Activated effector memory CD4-positive, alpha-beta T cell treated with Interleukin-2 at 50 U/mL for 16 hours (primary cell): ENCODE results near the gene MAP4K2.

Source experiments
- DNase-seq: peaks from one replicate; pipeline ENCODE4 v3.0.0-alpha.2; 2020

MAP4K2 gene

DNA sequence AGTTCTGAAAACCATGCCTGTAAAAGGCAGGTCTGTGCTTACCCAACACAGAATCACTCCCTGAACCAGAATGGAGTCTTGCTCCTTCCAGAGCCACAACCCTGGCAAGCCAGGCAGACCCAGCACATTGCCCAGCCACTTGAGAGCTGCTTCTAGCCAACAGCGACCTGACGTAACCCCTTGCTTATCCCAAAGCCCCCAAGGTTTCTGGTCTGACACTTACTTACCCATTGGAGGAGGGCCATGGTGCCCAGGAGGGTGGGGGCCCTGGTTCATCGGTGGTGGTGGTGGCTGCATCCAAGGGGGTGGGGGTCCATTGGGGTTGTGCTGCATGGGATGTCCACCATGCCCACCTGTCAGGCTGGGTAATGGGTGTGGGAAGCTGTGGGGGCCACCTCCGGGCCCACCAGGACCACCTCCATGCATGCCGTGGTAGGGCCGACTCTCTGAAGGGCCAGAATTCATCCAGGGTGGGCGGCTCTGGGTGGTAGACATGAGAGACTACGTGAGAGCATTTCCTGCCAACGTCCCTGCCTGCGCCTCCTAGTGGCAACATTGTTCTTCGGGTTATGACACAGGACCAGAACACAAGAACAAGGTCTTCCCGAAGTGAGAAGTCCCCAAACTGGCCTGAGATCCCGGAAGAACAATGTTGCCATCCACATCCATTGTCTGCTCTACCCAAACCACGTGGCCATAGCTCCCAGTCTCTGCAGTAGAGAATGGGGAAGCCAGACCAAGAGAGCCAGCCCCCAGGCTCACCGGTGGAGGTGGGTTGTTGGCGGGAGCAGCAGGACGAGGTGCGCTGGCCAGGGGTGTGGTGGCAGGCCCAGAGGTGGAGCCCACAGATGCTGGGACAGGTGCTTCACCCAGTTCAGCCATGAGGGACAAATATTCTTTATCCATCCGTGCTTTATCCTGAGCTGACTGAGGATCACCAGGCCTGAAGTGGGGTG, 35.4 kb downstream of the MAP4K2 start:
- peak; percentile 60 for DNase-seq

GRCh38 chr11:64766881-64767280, 36.1 kb downstream of the MAP4K2 start:
- no peak for DNase-seq

- no peak for DNase-seq
Measured at GRCh38 chr11:64765851-64766665, 37.0 kb downstream of the MAP4K2 start.

DNA sequence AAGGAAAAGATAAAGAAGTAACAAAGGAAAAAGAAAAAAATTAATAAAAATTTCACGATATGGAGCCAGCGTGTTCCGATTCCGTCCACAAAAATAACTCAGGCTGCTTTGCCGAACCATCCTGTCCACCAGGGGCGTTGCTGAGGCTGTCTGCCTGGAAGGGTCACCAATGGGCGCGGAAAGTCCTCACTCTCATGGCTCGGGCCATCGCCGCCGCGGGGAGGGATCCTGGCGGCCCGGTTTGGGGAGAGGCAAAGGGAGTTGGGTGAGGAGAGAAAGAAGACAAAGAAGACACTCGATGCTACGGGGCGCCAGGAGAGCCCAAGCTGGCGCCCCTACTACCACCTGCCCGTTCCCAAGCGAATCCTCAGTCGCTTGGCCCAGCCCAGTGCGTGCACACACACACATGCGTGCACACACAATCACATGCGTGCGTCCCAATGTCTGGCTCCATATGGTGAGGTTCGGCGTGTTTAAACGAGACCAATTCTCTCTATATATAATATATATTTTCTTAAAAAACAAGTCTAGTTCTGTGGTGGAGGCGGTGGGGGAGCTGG, 37.6 kb downstream of the MAP4K2 start:
- DNase-seq, result no peak

DNA sequence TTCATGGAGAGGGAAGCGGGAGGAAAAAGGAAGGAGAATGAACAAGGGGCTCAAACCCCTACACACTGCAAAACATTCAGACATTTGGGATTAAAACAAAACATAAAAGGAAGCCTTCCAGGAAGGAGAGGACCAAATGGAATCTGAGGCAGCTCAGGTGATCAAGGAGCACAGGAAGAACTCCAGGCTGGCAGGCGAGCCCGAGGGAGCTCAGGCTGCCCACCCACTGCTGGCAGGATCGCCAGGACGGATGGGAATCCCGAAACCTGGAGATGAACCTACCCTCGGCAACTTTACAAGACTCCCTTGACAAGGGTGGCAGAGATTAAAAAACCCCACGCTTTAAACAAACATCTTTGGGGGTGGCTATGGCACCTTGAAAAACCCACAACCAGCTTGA, 38.3 kb downstream of the MAP4K2 start:
- DNase-seq, result no peak

GRCh38 chr11:64764040-64764611, 38.9 kb downstream of the MAP4K2 start:
- peak; percentile 51 for DNase-seq

- DNase-seq, result no peak
Measured at GRCh38 chr11:64763526-64764039, 39.4 kb downstream of the MAP4K2 start.

- no peak for DNase-seq
Measured at GRCh38 chr11:64762674-64763525, 40.1 kb downstream of the MAP4K2 start.

- DNase-seq, result no peak
Measured at GRCh38 chr11:64762277-64762673, 40.7 kb downstream of the MAP4K2 start.

DNA sequence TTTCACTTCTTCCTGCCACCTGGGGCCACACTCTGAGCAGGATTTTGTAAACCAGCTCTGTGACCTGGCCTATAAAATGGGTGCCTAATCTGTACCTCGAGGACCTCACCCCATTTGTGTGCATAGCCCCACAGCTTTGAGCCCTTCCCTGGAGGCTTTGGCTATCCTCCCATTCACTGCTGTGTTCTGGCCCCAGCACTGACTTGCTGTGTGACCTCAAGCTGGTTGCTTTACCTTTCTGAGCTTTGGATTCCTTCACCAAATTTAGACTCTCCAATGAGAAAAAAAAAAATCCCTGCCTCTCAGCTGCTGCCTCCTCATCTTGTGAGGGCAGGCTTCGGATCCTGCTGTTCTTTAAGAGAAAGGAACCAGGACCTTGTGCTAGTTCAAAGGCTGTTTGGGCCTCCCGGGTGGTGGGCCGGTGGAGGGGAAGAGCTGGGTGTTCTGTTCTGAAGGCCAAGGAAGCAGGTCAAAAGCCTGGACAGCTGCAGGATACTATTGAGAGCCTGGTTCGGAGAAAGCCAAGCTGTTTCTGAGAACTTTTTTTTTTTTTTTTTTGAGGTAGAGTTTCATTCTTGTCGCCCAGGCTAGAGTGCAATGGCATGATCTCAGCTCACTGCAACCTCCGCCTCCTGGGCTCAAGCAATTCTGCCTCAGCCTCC, 42.1 kb downstream of the MAP4K2 start:
- no peak for DNase-seq

- DNase-seq, result no peak
Measured at GRCh38 chr11:64759722-64760719, 43.0 kb downstream of the MAP4K2 start, which contains the start of gene PYGM. Gene PYGM (minus strand): TSS chr11:64759974. CDS start chr11:64759898, 76 bp downstream.

DNA sequence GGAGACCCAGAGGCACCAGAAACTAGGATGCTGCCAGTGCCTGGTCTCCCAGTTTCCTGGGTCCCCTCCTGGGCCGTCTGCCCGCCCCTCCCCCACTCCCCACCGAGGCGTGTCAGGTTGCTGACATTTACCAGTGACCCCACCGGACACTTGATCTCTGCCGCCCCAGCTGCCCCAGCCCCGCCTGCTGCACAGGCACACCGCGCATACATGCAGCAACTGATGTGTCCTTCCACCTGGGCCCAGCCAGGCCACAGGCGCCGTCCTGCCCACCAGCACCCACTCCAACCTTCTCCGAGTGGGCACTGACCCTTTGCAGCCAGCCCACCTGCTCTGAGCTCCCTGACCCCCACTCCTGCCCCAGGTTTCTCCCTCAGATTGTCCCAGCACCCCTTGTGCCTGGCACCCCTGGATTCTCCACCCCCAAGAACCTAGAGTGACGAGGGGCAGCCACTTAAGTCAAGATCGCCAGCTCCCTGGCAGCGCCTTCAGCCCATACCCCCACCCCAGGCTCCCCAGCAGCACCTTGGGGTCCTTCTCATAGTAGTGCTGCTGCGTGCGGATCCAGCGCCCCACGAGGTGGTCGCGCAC, 43.8 kb downstream of the MAP4K2 start:
- no peak for DNase-seq

DNA sequence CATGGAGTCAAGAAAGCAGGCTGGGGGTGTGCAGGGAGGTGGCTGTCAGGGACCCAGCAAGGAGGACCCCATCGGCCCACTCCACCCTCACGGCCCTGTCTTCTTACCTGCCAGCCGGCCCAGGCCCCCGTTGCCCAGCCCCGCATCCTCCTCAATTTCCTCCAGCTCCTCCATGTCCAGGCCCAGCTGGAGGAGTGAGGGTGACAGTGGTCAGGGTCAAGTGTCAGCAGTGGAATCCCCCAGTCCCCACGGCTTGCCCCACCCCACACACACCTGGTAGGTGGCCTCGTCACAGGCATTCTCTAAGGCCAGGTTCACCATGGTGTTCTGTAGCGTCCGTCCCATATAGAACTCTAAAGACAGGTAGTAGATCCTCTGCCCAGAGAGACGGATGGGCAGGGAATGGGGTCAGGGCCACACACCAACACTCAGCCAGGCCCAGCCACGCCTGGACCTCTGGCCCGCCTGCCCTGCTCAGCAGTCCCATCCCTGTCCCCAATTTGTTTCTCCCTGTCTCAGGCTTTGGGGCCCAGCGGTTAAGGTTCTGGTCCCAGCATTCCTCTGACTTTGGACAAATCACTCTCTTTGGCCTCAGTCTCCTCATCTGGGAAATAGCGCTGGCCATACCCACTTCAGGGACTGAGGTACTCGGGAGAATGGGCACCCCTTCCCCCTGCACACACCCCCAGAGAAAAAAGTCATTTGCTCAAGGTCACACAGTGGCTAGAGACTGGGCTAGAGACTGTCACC, 44.5 kb downstream of the MAP4K2 start:
- DNase-seq, result no peak

GRCh38 chr11:64757549-64758329, 45.3 kb downstream of the MAP4K2 start:
- no peak for DNase-seq

- no peak for DNase-seq
Measured at GRCh38 chr11:64755681-64756361, 47.2 kb downstream of the MAP4K2 start.

GRCh38 chr11:64754919-64755662, 47.9 kb downstream of the MAP4K2 start:
- no peak for DNase-seq
